WTC11 (cell line): ENCODE data around the gene PKD2L2. TPM values are rescaled to one million over a fixed set of nuclear protein-coding genes. Genes with fewer than 3 reads are reported as not detected.

ENCODE experiments used
- ATAC-seq: fragments of 200-7000 bp; cut with Tn5 transposase; 2 replicates; pipeline ENCODE4 v1.10.0; 2021; ENCODE audit warnings: mild to moderate bottlenecking, moderate library complexity
- CTCF ChIA-PET: fragments of 300-600 bp; sonication (Branson Sonifier 250); formaldehyde crosslinking; loops from one replicate; lab custom pipeline; 2021; ENCODE audit warnings: antibody characterized with exemption; lab: Charles Lee
- POLR2A ChIA-PET: fragments of 350-600 bp; sonication (Branson Sonifier 250); formaldehyde crosslinking; loops from one replicate; lab custom pipeline; 2021; ENCODE audit warnings: antibody characterized with exemption; lab: Charles Lee
- DNase-seq: peaks from one replicate; pipeline ENCODE4 v3.0.0; 2021; ENCODE audit warnings: low spot score
- H3K27ac Mint-ChIP-seq: 2 replicates; pipeline ENCODE4 v1.8.0; 2021; ENCODE audit warnings: mixed read lengths
- H3K27me3 Mint-ChIP-seq: 2 replicates; pipeline ENCODE4 v1.8.0; 2021; ENCODE audit warnings: low read depth, mild to moderate bottlenecking, moderate library complexity, mixed read lengths
- H3K36me3 Mint-ChIP-seq: 2 replicates; pipeline ENCODE4 v1.8.0; 2021; ENCODE audit warnings: mixed read lengths
- H3K4me1 Mint-ChIP-seq: 2 replicates; pipeline ENCODE4 v1.8.0; 2022; ENCODE audit warnings: mixed read lengths
- H3K4me3 Mint-ChIP-seq: 2 replicates; pipeline ENCODE4 v1.8.0; 2021; ENCODE audit warnings: mild to moderate bottlenecking, moderate library complexity, mixed read lengths
- H3K9me3 Mint-ChIP-seq: 2 replicates; pipeline ENCODE4 v1.8.0; 2021; ENCODE audit warnings: mixed read lengths
- CTCF ChIP-seq: fragments of 200-600 bp; IDR thresholded peaks from 2 replicates; pipeline ENCODE4 v1.8.0; 2022; ENCODE audit warnings: antibody characterized with exemption
- FOXJ3 ChIP-seq: sonication (generic); formaldehyde crosslinking; IDR thresholded peaks from 2 replicates; pipeline ENCODE4 v1.9.0; 2021; ENCODE audit warnings: missing genetic modification reagents, mild to moderate bottlenecking, borderline replicate concordance
- IRF2 ChIP-seq: sonication (generic); formaldehyde crosslinking; IDR thresholded peaks from 2 replicates; pipeline ENCODE4 v1.8.0; 2022; ENCODE audit warnings: low read depth, missing genetic modification reagents, borderline replicate concordance
- MXD4 ChIP-seq: fragments of 250-450 bp; sonication (Bioruptor Pico); IDR thresholded peaks from 2 replicates; pipeline ENCODE4 v1.8.0; 2021; ENCODE audit warnings: mild to moderate bottlenecking, moderate library complexity, borderline replicate concordance
- NFE2L1 ChIP-seq: sonication (generic); formaldehyde crosslinking; IDR thresholded peaks from 2 replicates; pipeline ENCODE4 v1.8.1; 2023; ENCODE audit warnings: missing genetic modification reagents
- NR2C2 ChIP-seq: sonication (generic); formaldehyde crosslinking; IDR thresholded peaks from 2 replicates; pipeline ENCODE4 v1.8.0; 2022; ENCODE audit warnings: mild to moderate bottlenecking, missing genetic modification reagents
- SMAD3 ChIP-seq: sonication (generic); formaldehyde crosslinking; IDR thresholded peaks from 2 replicates; pipeline ENCODE4 v1.8.0; 2022; ENCODE audit warnings: missing genetic modification reagents, mild to moderate bottlenecking, borderline replicate concordance
- ZNF425 ChIP-seq: fragments of 250-450 bp; sonication (Bioruptor Pico); conservative IDR thresholded peaks from 2 replicates; pipeline ENCODE4 v1.9.0; 2021; ENCODE audit warnings: mild to moderate bottlenecking
- total RNA-seq: library from RNA; stranded (reverse); gene quantifications from 3 replicates; pipeline ENCODE4 v1.2.3, GENCODE V29; 2021
- TF ChIP-seq, protein P1 (sequence below): sonication (generic); formaldehyde crosslinking; IDR thresholded peaks from 2 replicates; pipeline ENCODE4 v1.8.0; 2022; ENCODE audit warnings: mild to moderate bottlenecking, missing genetic modification reagents
- TF ChIP-seq, protein P2 (sequence below): fragments of 250-450 bp; sonication (Bioruptor Pico); IDR thresholded peaks from 2 replicates; pipeline ENCODE4 v1.9.0; 2021; ENCODE audit warnings: mild to moderate bottlenecking
- TF ChIP-seq, protein P3 (sequence below): sonication (generic); formaldehyde crosslinking; IDR thresholded peaks from 2 replicates; pipeline ENCODE4 v1.8.1; 2023; ENCODE audit warnings: mild to moderate bottlenecking, missing genetic modification reagents, borderline replicate concordance

The PKD2L2 gene
- total RNA-seq, 1 experiment from 2014 or later: not detected

- no peaks in the 10 kb centered on the region for H3K36me3 Mint-ChIP-seq
- no peak overlapping the region for H3K27ac Mint-ChIP-seq
- H3K9me3 Mint-ChIP-seq: no peaks in the 10 kb centered on the region
- no peak overlapping the region for H3K4me3 Mint-ChIP-seq
- H3K4me1 Mint-ChIP-seq: no peaks in the 10 kb centered on the region
- H3K27me3 Mint-ChIP-seq: no peaks in the 10 kb centered on the region
- ATAC-seq (no peak), DNase-seq (no peak)
- CTCF ChIA-PET: interaction anchor here (1.6 kb wide), 1 partner anchor 92 kb away, joined by 5 read pairs; no protein-coding TSS in a partner anchor
- TF ChIP-seq FOXJ3 (CRISPR knock-in tag): no peak
- no peak for TF ChIP-seq ZNF425 (CRISPR knock-in tag)
- TF ChIP-seq CTCF: no peak
- TF ChIP-seq SMAD3 (CRISPR knock-in tag): no peak
- no peak for TF ChIP-seq NFE2L1 (CRISPR knock-in tag)
- TF ChIP-seq MXD4: no peak
- no peak for TF ChIP-seq IRF2
- POLR2A ChIA-PET: no interaction called here
These were observed 17.7 kb upstream of the PKD2L2 start for GRCh38 chr5:137871571-137871970.

GRCh38 chr5:137872466-137872865 lies 16.8 kb upstream of the PKD2L2 start:
- ChIA-PET POLR2A (no interaction called here), CTCF (interaction anchor here (1.6 kb wide), 1 partner anchor 93 kb away, joined by 5 read pairs; no protein-coding TSS in a partner anchor)
- H3K27ac Mint-ChIP-seq: no peak overlapping the region
- no peaks in the 10 kb centered on the region for H3K4me1 Mint-ChIP-seq
- H3K9me3 Mint-ChIP-seq: no peaks in the 10 kb centered on the region
- DNase-seq (no peak), ATAC-seq (no peak)
- TF ChIP-seq NR2C2 (CRISPR knock-in tag) (no peak), CTCF (no peak)
- TF ChIP-seq, protein P1, sequence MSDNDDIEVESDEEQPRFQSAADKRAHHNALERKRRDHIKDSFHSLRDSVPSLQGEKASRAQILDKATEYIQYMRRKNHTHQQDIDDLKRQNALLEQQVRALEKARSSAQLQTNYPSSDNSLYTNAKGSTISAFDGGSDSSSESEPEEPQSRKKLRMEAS: no peak
- TF ChIP-seq, protein P2, sequence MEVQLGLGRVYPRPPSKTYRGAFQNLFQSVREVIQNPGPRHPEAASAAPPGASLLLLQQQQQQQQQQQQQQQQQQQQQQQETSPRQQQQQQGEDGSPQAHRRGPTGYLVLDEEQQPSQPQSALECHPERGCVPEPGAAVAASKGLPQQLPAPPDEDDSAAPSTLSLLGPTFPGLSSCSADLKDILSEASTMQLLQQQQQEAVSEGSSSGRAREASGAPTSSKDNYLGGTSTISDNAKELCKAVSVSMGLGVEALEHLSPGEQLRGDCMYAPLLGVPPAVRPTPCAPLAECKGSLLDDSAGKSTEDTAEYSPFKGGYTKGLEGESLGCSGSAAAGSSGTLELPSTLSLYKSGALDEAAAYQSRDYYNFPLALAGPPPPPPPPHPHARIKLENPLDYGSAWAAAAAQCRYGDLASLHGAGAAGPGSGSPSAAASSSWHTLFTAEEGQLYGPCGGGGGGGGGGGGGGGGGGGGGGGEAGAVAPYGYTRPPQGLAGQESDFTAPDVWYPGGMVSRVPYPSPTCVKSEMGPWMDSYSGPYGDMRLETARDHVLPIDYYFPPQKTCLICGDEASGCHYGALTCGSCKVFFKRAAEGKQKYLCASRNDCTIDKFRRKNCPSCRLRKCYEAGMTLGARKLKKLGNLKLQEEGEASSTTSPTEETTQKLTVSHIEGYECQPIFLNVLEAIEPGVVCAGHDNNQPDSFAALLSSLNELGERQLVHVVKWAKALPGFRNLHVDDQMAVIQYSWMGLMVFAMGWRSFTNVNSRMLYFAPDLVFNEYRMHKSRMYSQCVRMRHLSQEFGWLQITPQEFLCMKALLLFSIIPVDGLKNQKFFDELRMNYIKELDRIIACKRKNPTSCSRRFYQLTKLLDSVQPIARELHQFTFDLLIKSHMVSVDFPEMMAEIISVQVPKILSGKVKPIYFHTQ (CRISPR knock-in tag): no peak
- TF ChIP-seq, protein P3, sequence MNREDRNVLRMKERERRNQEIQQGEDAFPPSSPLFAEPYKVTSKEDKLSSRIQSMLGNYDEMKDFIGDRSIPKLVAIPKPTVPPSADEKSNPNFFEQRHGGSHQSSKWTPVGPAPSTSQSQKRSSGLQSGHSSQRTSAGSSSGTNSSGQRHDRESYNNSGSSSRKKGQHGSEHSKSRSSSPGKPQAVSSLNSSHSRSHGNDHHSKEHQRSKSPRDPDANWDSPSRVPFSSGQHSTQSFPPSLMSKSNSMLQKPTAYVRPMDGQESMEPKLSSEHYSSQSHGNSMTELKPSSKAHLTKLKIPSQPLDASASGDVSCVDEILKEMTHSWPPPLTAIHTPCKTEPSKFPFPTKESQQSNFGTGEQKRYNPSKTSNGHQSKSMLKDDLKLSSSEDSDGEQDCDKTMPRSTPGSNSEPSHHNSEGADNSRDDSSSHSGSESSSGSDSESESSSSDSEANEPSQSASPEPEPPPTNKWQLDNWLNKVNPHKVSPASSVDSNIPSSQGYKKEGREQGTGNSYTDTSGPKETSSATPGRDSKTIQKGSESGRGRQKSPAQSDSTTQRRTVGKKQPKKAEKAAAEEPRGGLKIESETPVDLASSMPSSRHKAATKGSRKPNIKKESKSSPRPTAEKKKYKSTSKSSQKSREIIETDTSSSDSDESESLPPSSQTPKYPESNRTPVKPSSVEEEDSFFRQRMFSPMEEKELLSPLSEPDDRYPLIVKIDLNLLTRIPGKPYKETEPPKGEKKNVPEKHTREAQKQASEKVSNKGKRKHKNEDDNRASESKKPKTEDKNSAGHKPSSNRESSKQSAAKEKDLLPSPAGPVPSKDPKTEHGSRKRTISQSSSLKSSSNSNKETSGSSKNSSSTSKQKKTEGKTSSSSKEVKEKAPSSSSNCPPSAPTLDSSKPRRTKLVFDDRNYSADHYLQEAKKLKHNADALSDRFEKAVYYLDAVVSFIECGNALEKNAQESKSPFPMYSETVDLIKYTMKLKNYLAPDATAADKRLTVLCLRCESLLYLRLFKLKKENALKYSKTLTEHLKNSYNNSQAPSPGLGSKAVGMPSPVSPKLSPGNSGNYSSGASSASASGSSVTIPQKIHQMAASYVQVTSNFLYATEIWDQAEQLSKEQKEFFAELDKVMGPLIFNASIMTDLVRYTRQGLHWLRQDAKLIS (CRISPR knock-in tag): no peak
- H3K4me3 Mint-ChIP-seq: no peak overlapping the region
- no peaks in the 10 kb centered on the region for H3K36me3 Mint-ChIP-seq
- H3K27me3 Mint-ChIP-seq: no peaks in the 10 kb centered on the region; the same call in 1 of the 2 replicates
